Endothelial cell of umbilical vein (primary cell): Measurements from ENCODE around the gene CSNK2B. TPM values are rescaled to one million over a fixed set of nuclear protein-coding genes. Genes with fewer than 3 reads are reported as not detected.

Experiments
- BruUV-seq: library from RNA; stranded (reverse); fragments of 400-500 nt; replicated peaks from 2 replicates; lab custom pipeline; 2021; lab: Mats Ljungman, UMichigan
- CTCF ChIA-PET: fragments of 300-600, 350-600 bp; sonication (Branson Sonifier 250); formaldehyde crosslinking; loops from one replicate; lab custom pipeline; 2021; ENCODE audit warnings: antibody characterized with exemption, inconsistent platforms; lab: Charles Lee
- POLR2A ChIA-PET: fragments of 300-600, 350-600 bp; sonication (Branson Sonifier 250); formaldehyde crosslinking; loops from one replicate; lab custom pipeline; 2021; ENCODE audit warnings: antibody characterized with exemption, inconsistent platforms; lab: Charles Lee
- DNase-seq: peaks from one replicate; pipeline ENCODE4 v3.0.0-alpha.2; 2011; ENCODE audit warnings: low read depth, low spot score
- FAIRE-seq: peaks from 2 replicates; lab custom pipeline; 2011; peaks lifted over from hg19 to GRCh38; lab: Jason Lieb, UNC
- H2AFZ ChIP-seq: 2 replicates; pipeline ENCODE4 v1.6.0; 2012; ENCODE audit warnings: low read depth, low read length, control low read depth, inconsistent platforms
- H3K27ac ChIP-seq: 2 replicates; pipeline ENCODE4 v1.5.1; 2011; ENCODE audit warnings: low read depth, mild to moderate bottlenecking, control low read depth, low read length, moderate library complexity; ENCODE audit not compliant: insufficient read depth
- H3K27me3 ChIP-seq, 2 experiments: 2 replicates each; pipeline versions ENCODE4 v1.6.0 to v1.6.1; 2011; ENCODE audit warnings: low read length in 2 of 2, mixed read lengths in 1 of 2; ENCODE audit not compliant: control insufficient read depth in 2 of 2, insufficient read depth in 2 of 2
- H3K36me3 ChIP-seq, 2 experiments: 2 replicates in 1 of 2; 3 replicates in 1 of 2; pipeline ENCODE4 v1.5.1; 2011; ENCODE audit warnings: low read length in 2 of 2, mild to moderate bottlenecking in 1 of 2, moderate library complexity in 1 of 2; ENCODE audit not compliant: control insufficient read depth in 2 of 2, insufficient read depth in 2 of 2; ENCODE audit errors: extremely low read depth in 1 of 2
- H3K4me1 ChIP-seq: 3 replicates; pipeline ENCODE4 v1.5.1; 2011; ENCODE audit warnings: mild to moderate bottlenecking, low read length; ENCODE audit not compliant: control insufficient read depth, insufficient read depth; ENCODE audit errors: extremely low read depth
- H3K4me2 ChIP-seq: 2 replicates; pipeline ENCODE4 v1.6.1; 2011; ENCODE audit warnings: low read length, control low read depth, mixed read lengths; ENCODE audit not compliant: insufficient read depth
- H3K4me3 ChIP-seq, 3 experiments: fragments of 200-600 bp in 1 of 3; sonication (generic), shearing (Covaris generic) in 1 of 3; replicated peaks in 1 of 3; 2 replicates each; pipeline ENCODE4 v1.5.1; 2011 to 2016; ENCODE audit warnings: control low read depth in 3 of 3, low read length in 3 of 3, mild to moderate bottlenecking in 2 of 3, inconsistent platforms in 1 of 3, low read depth in 1 of 3, moderate library complexity in 1 of 3; ENCODE audit not compliant: insufficient read depth in 1 of 3
- H3K79me2 ChIP-seq: 2 replicates; pipeline ENCODE4 v1.6.0; 2012; ENCODE audit warnings: low read length, inconsistent platforms; ENCODE audit not compliant: control insufficient read depth, insufficient read depth
- H3K9ac ChIP-seq: replicated peaks from 2 replicates; pipeline ENCODE3; 2011; ENCODE audit warnings: low read length, control low read depth; ENCODE audit not compliant: insufficient read depth; ENCODE audit errors: extremely low read depth
- H3K9me1 ChIP-seq: replicated peaks from 3 replicates; pipeline ENCODE4 v1.6.0; 2011; ENCODE audit warnings: mild to moderate bottlenecking, low read length; ENCODE audit not compliant: control insufficient read depth, insufficient read depth; ENCODE audit errors: extremely low read depth
- H3K9me3 ChIP-seq: replicated peaks from 2 replicates; pipeline ENCODE4 v1.5.1; 2012; ENCODE audit warnings: low read length, inconsistent platforms; ENCODE audit not compliant: control insufficient read depth, insufficient read depth
- H4K20me1 ChIP-seq: replicated peaks from 2 replicates; pipeline ENCODE3; 2011; ENCODE audit warnings: mild to moderate bottlenecking, low read length; ENCODE audit not compliant: control insufficient read depth, insufficient read depth; ENCODE audit errors: extremely low read depth
- EZH2 ChIP-seq: IDR thresholded peaks from 2 replicates; pipeline ENCODE4 v1.6.1; 2012; ENCODE audit warnings: borderline replicate concordance, low read depth, mild to moderate bottlenecking, moderate library complexity, low read length, inconsistent platforms; ENCODE audit not compliant: severe bottlenecking
- FOS ChIP-seq: IDR thresholded peaks from 2 replicates; pipeline ENCODE4 v1.6.1; 2011; ENCODE audit warnings: mild to moderate bottlenecking, low read length, moderate library complexity, borderline replicate concordance; ENCODE audit not compliant: insufficient read depth
- GATA2 ChIP-seq: IDR thresholded peaks from 2 replicates; pipeline ENCODE4 v1.7.0; 2011; ENCODE audit warnings: low read depth, mild to moderate bottlenecking, moderate library complexity, mixed read lengths, low read length; ENCODE audit not compliant: insufficient read length, insufficient read depth
- JUN ChIP-seq: IDR thresholded peaks from 2 replicates; pipeline ENCODE4 v1.6.1; 2011; ENCODE audit warnings: borderline replicate concordance, low read depth; ENCODE audit not compliant: insufficient read length, insufficient read depth
- MYC ChIP-seq: IDR thresholded peaks from one replicate; pipeline ENCODE4 v1.6.1; 2011; ENCODE audit warnings: mild to moderate bottlenecking, low read depth, low read length
- POLR2A ChIP-seq: IDR thresholded peaks from 2 replicates; pipeline ENCODE4 v1.6.1; 2012; ENCODE audit warnings: low read depth, mild to moderate bottlenecking, control low read depth, low read length
- POLR2AphosphoS5 ChIP-seq: IDR thresholded peaks from 2 replicates; pipeline ENCODE4 v1.6.1; 2012; ENCODE audit warnings: low read depth, mild to moderate bottlenecking, control low read depth, low read length, moderate library complexity; ENCODE audit not compliant: insufficient read depth
- dilution Hi-C: fragments of 300-500 bp; cut with MboI; formaldehyde crosslinking; loops from one replicate; pipeline ENCODE4 v1.15.0; 2019; ENCODE audit warnings: low sequenced_read_pairs; ENCODE audit not compliant: extremely low pct_ligation_motif_present
- intact Hi-C: fragments of 100-400 bp; cut with micrococcal nuclease; formaldehyde crosslinking; loops from one replicate; pipeline ENCODE4 v1.10.0; 2022
- polyA plus RNA-seq, 4 experiments: library from polyadenylated mRNA; depleted of rRNA in 3 of 4; stranded (reverse) in 3 of 4; unstranded in 1 of 4; fragments of >200 nt; gene quantifications; 2 replicates each; pipeline versions ENCODE4 v1.2.1 to v1.2.3, GENCODE V29; 2011 to 2012; ENCODE audit warnings: missing spikeins in 1 of 4
- total RNA-seq: library from RNA; stranded (reverse); gene quantifications from 2 replicates; pipeline ENCODE4 v1.2.3, GENCODE V29; 2021
- TF ChIP-seq, protein P1 (sequence below): IDR thresholded peaks from 2 replicates; pipeline ENCODE4 v1.6.1; 2011; ENCODE audit not compliant: insufficient read depth, insufficient read length

Gene CSNK2B
- total and polyA plus RNA-seq, 2 donors (not counting 3 experiments of a cell fraction or from before 2014, with no cell fraction given), result 159 to 206 TPM

DNA sequence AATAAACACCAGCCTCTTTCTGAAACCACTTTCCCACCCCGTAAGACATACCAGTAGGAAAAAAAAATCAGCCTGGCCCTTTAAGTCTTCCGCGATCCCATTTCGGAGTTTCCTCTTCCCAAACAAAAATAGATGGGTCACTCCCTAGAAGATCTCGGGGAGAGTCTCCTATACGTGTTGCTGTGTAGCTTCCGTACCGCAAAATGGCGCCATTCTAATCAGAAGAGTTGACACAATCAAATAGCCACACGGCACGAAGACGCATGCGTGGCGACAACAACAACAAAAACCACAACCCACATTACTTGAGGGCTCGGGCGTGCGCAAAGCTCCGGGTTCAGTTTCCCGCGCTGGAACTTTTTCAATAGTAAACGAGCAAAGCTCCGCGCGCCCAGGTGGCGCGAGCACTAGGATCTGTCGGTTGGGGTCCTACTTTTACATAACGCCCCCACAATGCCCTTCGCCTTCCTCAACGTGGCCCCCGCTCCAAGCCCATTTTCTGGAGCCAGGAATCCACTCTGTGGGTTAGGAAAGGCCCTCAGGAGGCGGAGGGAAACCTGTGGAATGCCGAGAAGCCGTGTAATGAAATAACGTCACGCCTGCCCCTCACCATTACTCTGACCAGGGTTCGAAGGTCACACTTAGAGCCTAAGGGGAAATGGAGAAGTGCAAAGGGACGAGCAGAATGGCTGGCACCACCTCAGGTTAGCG lies 935 bp upstream of the CSNK2B start, which contains the start of gene GPANK1:
GPANK1 (minus strand) TSS at position 208 of the 711 bp plus-strand sequence. CDS start 519 bp downstream, outside the sequence.
- Histone ChIP-seq H3K4me2 (peak within 1 kb of the TSS; percentile 86), H3K9me1 (no peaks in the 10 kb centered on the region), H3K4me3 (peak within 1 kb of the TSS; percentile 70 to 94 (median 72)), H4K20me1 (no peaks in the 10 kb centered on the region), H2AFZ (peak within 1 kb of the TSS; percentile 58), H3K36me3 (peaks cover 20 to 21% of the 10 kb centered on the region in 2 experiments), H3K4me1 (peaks cover 31% of the 10 kb centered on the region), H3K27me3 (no peaks in the 10 kb centered on the region), H3K9ac (peak within 1 kb of the TSS; percentile 79), H3K27ac (peak within 1 kb of the TSS; percentile 77), H3K79me2 (peaks cover 36% of the 10 kb centered on the region), H3K9me3 (no peaks in the 10 kb centered on the region)
- no TSS peak for BruUV-seq
- intact Hi-C loops (loop anchor here (1.0 to 10.0 kb wide), 7 partner anchors 13 to 530 kb away; partner anchors contain the start of genes ATP6V1G2, BAG6, GPSM3 and PBX2), dilution Hi-C loops (no loop called here)
- FAIRE-seq (peak; percentile 99), DNase-seq (peak; percentile 95)
- no peak for TF ChIP-seq FOS
- no peak for TF ChIP-seq EZH2
- TF ChIP-seq GATA2, result no peak
- peak; percentile 38 for TF ChIP-seq POLR2A
- TF ChIP-seq, protein P1, sequence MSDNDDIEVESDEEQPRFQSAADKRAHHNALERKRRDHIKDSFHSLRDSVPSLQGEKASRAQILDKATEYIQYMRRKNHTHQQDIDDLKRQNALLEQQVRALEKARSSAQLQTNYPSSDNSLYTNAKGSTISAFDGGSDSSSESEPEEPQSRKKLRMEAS, result peak; percentile 51
- TF ChIP-seq JUN, result no peak
- TF ChIP-seq MYC, result no peak
- TF ChIP-seq POLR2AphosphoS5, result peak; percentile 41
- CTCF ChIA-PET, result interaction anchor here (0.8 to 5.7 kb wide), 7 partner anchors 9 to 142 kb away, joined by 3 to 38 read pairs (median 4); partner anchors contain the start of genes APOM, ATP6V1G2, BAG6 and LSM2
- POLR2A ChIA-PET, result interaction anchor here (0.7 to 1.3 kb wide), 7 partner anchors 12 to 163 kb away, joined by 3 to 5 read pairs (median 4); partner anchors contain the start of genes ABHD16A, BAG6, HSPA1B and LSM2
